NK-92 (cell line): ENCODE measurements around the gene HJURP.

Experiments used
- DNase-seq: peaks from one replicate; lab custom pipeline; 2025; ENCODE audit not compliant: unreplicated experiment; lab: John Stamatoyannopoulos, UW

HJURP gene

DNA sequence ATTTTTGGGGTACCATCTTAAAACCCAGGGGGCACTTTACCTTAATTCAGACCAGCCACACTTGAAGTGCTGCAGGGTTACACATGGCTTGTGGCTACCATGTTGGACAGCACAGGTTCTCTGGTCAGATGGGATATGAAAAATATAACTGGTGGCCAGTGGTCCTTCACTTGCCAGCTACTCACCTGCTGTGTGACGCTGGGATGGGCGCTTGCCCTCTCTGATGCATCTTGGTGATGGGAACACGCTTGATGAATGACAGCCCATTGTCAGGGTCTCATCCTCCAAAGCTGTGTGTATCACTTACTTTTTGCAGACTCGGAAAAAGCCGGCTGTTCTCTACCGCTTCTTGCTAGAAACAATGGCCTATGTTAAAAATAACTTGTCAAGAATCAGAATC, 22.5 kb downstream of the HJURP start:
- no peak for DNase-seq

DNA sequence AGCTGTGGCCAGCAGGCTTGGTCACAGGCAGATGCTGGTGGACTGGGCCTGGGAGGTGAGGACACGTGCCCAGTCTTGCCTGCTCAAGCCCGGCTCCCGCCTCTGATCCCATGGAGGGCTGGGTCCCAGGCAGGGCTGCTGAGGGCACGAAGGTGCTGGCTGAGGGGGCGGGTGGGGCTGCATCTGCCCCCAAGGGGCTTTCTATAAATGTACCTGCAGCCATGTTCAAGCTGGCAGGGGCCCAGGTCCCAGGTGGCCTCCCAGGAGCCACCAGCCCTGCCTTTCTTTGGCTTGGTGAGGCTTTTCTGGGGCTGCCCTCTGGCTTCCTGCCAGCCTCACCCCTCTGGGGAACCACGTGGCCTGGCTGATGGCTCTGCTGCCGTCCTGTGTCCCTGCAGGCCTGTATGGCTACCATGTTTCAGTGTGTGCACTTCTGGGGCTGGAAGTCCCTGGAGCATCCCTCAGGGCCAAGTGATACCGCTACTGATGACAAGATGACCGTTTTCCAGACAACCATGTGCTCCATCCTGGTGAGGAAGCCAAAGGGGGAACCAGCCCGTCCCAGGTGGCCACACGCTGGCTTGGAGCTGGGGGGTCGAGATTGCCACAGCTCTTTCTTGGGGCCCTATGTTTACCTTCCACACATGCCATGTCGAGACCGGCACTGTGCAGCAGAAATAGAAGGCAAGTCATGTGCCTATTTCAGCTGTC, 23.2 kb downstream of the HJURP start:
- no peak for DNase-seq

DNA sequence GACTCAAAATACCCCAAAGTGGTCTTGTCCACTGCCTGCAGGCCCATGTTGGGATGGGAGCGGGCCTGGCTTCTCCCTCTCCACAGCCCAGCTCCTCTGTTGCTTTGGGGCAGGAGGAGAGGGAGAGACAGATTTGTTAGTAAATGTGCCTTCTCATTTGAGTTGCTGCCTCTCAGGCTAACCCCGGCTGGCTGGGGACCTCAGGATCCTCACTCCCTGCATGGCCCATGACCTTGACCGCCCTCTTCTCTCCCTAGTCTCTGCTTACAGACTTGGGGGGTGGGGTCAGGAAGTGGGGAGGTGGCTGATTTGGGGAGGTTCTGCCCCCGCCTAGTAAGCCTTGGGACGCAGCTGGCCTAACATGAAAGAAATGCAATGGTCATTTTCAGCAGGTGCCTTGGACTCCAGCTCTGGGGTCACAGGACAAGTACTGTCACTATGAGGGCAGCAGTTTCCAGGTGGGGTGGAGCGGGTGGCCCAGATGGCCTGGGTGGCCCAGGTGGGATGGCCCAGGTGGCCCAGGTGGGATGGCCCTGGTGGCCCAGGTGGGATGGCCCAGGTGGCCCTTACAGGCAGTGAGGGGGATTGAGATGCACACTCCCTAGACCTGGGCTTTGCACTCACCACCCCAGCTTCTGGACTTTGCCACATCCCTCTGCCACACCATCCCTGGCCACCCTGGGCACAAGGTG, 24.1 kb downstream of the HJURP start:
- DNase-seq = no peak

DNA sequence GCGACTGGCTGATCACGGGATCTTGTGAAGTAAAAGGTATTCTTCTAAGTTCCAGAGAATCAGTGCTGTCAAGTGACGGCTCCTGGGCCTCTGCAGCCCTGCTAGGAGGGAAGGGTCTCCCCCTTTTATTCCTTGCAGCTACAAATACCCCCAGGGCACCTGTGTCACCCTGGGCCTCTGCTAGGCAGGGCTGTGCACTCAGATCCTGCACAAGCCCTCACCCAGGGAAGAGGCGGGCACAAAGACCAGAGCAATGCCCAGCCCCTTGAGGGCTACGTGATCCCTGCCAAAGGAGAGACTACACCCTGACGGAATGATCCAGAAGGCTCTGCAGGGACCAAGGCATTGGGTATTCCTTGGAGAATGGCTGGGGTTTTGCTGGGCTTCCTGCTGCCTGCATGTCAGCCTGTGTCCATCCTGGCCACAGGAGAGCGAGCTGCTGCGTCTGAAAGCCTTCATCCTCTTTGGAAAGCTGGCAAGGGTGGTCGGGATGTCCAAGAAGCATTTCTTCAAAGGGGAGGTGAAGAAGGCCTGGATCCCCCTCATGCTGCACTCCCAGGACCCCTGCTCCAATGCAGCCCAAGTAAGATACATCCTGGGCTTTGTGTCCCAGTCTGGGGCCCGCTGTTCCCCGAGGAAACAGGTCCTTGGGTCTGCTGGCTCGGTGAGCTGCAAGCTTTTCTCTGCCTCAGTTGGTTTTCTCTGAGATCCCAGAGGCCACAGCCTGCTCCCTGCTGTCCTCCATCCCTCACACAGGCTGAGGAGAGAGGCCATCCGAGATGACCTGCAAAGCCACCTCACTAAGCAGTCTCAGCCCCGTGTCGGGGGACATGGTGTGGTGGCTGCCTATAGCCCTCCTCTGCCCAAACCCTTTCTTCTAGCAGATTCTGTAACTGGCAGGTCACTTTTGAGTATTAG, 24.9 kb downstream of the HJURP start:
- DNase-seq = no peak

DNA sequence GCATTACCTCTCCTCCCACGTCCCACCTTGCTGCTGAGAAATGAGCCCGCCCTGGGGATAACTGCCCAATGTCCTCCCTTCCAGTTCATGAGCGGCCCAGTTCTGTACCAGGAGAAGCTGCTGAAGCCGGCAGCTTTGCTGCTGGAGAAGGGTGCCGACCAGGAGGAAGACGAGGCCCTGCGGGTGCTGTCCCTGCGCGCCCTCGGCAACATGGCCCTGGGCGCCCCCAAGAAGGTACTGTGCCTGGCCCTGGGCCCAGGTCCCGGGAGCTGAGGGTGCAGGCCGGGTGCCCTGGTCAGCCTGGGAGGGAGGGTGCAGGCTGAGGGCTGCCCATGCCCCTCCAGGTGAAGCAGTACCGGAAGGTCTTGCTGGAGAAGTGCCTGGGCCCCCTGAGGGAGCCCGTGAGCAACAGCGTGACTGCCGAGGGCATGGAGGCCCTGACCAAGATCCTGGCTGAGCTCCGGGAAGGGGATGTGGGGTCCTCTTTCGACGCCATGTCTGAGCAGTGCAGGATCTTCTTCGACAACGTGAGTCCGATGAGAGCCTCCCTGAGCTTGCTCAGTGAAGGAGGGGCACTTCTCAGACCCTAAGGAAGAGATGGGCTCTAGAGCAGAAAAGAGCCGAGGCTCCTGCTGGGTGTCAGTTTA, 25.7 kb downstream of the HJURP start:
- DNase-seq = no peak

DNA sequence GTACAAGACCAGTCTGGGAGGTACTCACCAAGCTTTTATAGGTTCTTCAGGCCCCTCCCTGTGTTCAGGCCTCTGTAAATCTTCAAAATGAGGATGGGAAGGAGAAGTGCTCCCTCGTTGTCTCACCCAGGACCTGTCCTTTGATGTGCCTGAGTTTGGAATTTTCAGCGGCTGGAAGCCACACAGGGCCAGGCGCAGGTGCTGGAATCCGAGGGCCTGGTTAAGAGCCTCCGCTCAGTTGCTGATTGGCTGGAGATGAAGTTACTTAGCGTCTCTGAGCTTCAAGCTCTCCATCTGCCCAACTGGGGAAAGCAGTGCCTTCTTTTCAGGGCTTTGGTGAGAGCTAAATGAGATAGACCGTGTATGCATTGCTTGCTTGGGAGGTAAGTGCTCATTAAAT, 30.0 kb downstream of the HJURP start:
- no peak for DNase-seq

DNA sequence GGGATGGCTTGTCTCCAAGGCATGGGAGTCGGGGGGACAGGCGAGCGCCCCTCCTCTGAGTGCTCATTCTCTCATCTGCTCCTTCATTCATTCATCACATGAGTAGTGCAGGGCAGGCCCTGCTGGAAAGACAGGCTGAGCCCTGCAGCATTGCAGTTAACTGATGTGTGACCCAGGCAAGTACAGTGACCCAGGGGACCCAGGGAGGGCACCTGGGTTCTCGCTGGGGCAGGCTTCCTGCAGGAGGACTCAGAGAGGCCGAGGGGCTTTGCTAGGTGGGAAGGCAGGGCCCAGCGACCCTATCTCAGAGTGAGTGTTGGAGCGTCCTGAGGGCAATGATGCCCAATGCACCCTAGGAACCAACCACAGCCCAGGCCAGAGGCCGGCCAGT, 30.6 kb downstream of the HJURP start:
- DNase-seq = no peak

DNA sequence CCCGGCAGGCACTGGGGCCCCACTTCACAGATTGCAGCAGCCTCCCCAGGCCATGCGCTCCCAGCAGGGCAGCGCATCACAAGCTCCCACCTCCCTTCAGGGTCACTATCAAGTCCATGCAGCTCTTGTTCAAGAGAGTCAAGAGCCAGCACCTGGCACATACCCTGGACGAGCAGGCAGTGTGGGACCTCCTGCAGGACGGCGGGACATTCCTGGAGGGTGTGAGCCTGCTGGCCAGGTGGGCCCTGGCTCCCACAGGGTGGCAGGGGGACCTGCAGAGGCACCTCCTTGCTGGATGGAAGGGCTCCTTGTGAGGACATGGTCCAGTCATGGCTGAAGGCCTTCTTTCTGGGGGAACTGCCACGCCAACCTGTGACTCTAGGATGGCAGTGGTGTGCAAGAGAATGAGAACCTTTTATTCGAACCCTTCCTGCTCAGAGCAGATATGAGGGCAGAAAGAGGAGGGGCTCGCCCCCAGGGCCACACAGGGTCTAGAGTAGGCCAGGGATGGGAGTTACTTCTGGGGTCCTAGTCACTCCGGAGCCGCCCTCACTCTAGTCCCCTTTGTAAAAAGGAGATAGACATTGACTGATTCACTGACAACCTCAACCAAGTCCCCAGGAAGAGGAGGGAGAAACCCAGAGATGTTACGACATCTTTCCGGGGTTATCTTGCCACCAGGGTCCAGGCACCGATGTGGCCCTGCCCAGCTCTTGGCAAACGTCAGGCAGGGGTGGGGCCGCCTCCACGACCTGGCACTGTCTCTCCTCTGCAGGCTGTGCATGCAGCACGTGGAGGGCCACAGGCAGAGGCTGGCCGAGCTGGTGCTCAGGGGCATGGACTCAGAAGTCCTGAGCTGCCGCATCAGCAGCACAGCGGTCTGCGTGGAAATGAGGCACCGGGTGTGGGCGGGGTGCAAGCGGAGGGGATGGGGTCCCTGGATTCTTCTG, 31.3 kb downstream of the HJURP start:
- DNase-seq = no peak

DNA sequence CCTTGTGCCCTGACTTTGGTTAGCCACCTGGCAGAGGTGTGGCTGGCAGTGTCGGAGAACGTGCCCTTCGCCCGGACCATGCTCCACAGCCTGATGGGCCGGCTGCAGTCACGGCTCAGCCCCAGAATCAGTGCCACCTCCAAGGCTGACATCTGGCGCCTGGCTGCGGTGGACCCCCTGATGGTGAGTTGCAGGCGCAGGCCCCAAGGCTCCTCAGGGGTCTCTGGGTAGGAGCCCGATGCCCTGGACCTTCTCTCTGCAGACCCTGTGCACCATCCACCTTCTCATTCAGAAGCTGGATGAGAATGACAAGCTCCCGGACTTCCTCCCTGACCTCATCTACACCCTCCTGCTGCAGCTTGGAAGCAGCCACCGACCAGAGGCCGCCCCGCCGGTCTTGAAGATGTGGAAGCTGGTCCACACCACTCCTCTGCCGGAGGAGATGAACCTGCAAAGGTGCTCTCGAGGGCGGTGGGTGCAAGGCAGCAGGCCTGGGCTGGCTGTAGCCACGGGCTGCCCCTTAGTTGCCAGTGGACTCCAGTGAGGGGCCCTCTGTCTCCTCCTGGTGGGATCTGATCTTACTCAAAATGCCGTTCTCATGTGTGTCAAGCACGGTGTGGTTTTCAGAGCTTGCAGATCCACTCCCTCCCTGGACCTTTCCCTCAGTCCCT, 32.1 kb downstream of the HJURP start:
- no peak for DNase-seq

DNA sequence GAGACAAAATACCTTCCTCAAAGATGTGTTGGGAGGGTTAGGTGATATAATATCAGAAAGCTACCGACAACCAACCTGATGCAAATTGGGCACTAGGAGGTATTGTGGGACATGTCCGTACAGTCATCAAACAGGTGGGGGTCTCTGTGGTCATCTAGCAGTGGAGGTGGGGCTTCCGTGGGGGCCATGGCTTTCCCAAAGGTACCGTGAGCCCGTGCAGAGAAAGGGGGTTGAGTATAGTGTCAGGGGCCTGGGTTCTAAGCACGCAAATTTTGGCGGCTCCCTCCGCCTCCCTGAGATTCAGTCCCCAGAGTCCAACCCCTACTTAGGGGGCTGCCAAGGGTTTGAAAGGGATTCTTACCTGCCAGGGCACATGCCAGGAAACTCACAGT, 32.6 kb downstream of the HJURP start:
- DNase-seq = no peak

DNA sequence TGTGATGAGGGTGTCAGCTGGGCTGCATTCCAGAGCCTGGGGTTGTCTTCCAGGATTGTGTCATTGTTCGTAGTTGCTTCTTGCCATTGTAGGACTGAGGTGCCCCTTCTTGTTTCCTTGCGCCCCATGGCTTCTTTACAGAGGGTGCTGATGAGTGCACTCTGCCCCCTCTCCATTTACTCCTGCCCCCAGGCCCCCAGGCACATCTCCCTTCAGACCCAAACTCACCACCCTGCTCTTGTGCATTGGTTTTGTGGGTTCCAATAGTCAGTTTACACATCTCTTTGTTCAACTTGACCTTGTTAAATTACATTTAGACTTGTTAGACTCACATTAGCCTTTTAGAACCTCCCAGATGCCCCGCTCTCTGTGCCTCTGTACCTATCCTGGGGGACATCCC, 33.1 kb downstream of the HJURP start:
- DNase-seq = no peak

DNA sequence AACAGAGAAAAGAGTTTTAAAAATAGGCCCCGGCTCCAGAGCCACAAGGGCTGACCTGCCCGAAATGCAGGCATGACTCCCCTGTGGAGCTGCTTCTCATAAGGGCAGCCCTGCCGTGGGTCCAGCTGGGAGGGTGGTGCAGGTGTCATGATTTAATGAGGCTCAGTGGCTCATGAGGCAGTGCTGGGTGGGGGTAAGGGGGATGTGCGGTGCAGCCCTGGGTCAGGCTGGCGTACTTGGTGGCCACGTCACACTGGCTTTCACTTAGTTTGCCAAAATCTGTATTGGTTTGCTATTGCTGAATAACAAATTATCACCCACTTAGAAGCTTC, 33.6 kb downstream of the HJURP start:
- no peak for DNase-seq

DNA sequence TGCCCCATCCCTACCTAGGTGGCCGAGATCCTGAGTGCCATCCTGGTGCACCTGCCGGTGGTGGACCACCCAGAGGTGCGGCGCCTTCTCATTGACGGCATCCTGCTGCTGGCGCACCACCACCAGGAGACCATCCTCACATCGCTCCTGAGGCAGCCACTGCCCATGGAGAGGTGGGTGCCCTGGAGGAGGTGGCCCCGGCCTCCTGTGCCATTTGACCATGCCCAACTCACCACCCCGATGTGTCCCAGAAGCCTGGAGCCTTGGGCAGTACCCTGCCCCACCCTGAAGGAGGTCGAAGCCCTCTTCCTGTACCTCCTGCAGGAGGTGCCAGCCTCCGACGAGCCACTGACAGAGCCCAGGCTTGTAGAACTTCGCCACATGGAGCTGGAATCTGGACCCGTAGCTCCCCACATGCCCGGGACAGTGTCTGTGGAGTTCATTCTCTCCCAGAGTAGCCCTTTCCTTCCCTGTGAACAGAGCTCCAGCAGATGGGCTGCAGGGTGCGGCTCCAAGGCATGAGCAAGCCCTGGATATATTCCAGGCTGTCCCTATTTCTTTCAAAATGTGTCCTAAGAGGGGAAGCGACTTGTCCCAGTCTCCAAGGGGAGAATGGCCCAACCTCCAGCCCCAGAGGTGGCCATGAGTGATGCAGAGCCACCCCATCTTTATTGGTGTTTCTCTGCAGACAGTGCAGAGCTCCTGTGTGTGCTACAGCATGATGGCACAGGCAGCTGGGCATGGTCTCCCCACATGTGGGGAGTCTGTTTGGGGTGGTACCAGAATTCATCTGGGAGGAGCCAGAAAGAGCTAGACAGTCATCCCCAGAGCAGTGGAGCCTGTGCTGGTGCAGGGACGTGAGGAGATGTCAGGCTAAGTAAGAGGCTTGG, 34.2 kb downstream of the HJURP start:
- no peak for DNase-seq

DNA sequence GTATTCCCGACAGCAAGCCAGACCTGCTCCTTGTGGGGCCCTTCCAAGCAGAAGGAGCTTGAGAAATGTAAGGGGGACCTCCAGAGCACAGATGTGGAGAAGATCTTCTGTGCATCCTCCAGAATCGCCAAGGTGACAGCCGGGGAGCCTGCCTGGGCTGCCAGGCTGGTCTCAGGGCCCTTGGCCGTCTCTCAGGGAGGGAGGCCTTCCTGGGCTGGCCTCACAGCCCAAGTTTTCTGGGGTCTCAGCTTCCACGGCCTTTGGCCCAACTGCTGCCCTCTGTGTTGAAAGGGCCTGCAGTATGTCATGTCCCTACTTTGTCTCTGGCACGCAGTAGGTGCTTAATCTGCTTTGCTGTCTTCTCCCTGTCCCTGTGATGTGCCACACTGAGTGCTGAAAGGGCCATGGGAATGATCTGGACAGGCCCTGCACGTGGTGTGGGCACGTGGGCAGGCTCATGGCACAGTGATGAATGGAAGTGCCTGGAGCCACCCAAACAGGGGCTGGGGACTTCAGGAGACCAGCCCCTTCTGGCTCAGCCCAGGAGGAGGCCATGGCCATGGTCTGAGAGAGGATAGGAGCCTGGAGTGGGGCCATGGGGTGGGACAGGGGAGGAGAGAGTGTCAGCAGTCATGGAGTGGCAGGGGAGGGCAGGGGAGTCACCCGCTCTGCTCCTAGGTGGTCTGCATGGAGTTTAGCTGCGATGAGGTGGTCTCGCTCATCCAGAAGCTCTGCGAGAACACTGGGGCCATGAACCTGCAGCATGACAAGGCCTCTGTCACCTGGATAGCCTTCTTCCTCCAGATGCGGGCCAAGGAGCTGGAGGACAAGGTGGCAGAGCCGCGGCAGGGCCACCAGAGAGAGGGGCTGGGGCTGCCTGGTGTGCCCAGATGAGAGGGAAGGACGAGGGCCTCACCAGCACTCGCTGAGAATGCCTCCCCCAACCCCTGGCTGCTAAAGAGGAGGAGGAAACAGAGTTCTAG, 35.4 kb downstream of the HJURP start:
- DNase-seq = no peak

DNA sequence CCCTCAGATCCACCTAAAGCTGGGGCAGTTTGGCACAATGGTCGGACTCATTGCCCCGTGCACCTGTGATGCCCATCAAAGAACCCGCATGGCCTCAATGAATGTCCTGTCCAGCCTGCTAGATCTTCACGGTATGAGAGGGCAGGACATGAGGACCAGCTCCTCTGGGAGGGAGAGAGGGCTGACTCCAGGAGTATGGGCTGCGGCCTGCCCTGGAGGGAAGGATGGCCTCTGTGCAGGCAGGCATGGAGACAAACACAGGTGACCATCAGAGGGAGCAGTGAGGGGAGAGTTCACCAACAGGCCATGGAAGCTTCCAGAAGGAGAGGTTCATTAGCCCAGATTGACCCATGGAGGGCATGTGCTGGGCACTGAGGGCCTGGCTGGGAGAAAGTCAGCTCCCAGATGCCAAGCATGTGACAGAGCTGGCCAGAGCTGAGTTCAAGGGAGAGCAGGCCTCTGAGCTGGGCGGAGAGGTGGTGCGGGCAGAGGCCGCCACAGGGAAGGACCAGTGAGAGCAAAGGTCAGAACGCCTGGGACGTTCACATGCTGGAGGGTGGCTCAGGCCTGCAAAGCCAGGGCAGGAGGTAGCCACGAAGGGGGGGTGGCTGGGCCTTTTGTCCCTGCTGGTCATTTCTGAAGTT, 36.2 kb downstream of the HJURP start:
- no peak for DNase-seq

DNA sequence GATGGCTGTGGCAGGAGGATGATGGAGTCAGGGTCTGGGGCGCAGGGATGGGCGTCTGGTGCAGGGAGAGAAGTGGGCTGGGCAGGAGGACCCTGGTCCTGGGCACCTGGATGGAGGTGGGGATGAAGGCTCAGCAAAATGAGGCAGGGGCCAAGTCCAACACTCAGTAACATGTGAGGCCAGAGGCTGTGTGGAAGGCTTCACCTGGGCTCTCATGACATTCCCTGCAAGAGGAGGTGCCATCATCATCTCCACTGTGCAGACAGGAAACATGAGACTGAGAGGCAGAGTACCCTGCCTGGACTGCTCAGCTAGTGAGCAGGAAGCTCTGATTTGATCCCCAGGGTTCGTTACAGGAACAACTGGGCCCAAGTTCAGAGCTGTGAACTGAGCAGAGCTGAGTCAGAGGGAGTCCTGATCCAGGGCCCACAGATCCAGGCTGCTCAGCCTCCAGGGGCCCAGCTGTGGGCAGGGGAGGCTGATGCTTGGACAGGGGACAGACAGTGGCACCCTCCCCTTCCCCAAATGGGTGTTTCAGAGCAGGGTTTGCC, 36.9 kb downstream of the HJURP start:
- DNase-seq = no peak

DNA sequence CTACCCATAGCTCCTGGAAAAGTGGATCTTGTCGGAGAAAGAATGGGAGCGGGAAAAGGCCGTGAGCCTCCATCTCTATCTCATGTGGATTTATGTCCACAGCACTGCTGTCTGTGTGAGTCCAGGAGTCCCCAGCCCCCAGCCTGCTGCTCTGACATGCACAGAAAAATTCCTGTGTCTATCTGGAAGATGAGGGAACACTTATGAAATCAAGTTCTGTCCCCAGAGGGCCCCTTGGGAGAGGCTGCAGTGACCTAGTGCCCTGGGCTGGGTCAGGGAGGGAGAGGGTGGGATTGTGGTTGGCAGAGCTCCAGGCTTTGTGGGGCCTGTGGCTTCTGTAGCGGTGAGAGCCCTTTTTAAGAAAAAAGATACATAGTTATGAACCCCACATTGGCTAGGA, 37.6 kb downstream of the HJURP start:
- no peak for DNase-seq
